HG03378 (cell line): ENCODE measurements around the gene FAF1.

Source experiments
- ATAC-seq: cut with Tn5 transposase; IDR thresholded peaks from one replicate; pipeline ENCODE4 v1.9.1; 2021; ENCODE audit warnings: mild to moderate bottlenecking, moderate library complexity; ENCODE audit not compliant: unreplicated experiment

Gene FAF1

DNA sequence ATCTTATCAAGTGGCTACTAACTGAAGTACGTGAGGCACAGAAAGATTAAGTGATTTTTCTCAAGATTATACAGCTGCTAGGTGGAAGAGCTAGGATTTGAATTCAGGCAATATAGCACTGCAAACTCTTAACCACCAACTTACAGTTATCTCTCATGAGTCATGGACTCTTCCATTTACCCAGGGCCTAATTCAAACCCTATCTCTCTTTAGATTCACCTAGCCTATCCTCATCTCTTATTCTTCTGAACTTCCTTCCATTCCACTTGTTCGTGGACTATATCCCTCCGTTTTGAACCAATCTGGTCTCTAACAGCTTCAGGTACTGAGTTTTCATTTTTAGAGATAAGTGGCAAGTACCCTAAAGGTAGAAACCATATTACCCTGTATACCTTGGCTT lies 444.0 kb downstream of the FAF1 start:
- no peak for ATAC-seq

DNA sequence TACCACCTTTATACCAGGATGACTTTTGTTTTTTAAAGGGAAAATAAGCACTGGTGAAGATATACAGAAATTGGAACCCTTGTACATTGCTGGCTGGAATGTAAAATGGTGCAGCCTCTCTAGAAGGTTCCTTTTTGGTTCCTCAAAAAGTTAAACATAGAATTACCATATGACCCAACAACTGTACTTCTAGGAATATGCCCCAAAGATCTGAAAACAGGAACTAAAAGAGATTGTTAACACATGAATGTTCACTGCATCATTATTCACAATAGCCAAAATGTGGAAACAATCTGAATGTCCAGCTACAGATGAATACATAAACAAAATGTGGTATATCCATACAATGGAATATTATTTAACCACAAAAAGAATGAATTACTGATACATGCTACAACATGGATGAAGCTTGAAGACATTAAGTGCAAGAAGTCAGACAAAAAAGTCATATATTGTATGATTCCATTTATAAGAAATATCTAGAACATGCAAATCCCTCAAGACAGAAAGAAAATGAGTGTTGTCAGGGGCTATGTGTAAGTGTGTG lies 452.0 kb downstream of the FAF1 start:
- ATAC-seq = no peak

DNA sequence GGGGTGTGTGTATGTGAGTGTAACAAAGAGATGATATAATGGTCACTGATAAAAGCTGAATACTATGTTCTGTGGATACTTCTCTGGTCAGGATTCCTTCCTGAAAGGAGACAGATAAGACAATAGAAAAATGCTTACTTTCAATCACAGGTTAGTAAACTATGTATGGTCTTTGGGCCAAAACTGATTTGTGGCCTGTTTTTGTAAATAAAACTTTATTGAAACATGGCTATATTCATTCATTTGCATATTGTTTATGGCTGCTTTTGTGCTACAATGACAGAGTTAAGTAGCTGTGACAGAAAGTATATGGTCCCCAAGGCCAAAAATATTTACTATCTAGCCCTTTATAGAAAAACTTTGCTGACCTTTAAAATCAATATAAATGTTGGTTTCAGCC lies 454.6 kb downstream of the FAF1 start:
- ATAC-seq = no peak

- ATAC-seq = no peak
Observed at GRCh38 chr1:50503515-50503914, 456.6 kb downstream of the FAF1 start.

- ATAC-seq = no peak
Observed at GRCh38 chr1:50502147-50502546, 457.9 kb downstream of the FAF1 start.

- no peak for ATAC-seq
Observed at GRCh38 chr1:50497007-50497406, 463.1 kb downstream of the FAF1 start.

- ATAC-seq = no peak
Observed at GRCh38 chr1:50493710-50494109, 466.4 kb downstream of the FAF1 start.

DNA sequence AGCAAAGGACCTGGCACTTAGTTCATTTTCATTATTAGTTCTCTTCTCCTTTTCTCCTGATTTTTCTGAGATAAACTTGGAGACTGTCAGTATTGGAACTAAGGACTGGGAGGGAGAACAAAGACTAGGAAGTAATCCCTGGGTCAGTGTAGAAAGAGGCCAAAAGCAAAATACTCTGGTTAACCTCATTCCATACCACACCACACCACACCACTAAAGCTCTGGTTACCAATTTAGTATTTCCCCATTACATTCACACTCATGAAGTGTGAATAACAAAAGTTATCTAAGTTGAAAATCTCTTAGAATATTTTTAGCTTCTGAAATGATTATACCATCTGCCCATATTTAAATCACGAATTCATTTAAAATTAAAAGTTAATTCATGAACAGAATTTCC lies 467.9 kb downstream of the FAF1 start:
- no peak for ATAC-seq

GRCh38 chr1:50491142-50491541 lies 468.9 kb downstream of the FAF1 start:
- no peak for ATAC-seq

- ATAC-seq = no peak
Observed at GRCh38 chr1:50490640-50491039, 469.4 kb downstream of the FAF1 start.

GRCh38 chr1:50488876-50489275 lies 471.2 kb downstream of the FAF1 start:
- ATAC-seq = no peak

GRCh38 chr1:50488356-50488755 lies 471.7 kb downstream of the FAF1 start:
- ATAC-seq = no peak

DNA sequence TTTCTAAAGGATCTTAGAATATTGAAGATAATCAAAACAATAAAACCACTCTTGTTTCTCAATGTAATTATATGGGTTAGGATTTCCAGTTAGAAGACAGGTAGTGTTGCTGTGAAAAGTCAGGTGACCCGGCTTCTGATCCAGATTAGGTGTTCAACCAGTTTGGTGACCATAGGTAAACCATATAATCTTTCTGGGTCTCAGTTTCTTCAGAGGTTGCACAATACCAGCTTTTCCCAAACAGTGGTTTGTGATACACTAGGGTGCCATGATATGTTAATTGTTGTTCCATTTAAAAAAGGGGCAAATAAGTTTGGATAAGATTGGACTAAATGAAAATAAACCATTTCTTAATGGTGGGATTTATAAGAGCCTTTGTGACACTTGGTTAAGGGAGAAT lies 472.3 kb downstream of the FAF1 start:
- ATAC-seq = no peak

DNA sequence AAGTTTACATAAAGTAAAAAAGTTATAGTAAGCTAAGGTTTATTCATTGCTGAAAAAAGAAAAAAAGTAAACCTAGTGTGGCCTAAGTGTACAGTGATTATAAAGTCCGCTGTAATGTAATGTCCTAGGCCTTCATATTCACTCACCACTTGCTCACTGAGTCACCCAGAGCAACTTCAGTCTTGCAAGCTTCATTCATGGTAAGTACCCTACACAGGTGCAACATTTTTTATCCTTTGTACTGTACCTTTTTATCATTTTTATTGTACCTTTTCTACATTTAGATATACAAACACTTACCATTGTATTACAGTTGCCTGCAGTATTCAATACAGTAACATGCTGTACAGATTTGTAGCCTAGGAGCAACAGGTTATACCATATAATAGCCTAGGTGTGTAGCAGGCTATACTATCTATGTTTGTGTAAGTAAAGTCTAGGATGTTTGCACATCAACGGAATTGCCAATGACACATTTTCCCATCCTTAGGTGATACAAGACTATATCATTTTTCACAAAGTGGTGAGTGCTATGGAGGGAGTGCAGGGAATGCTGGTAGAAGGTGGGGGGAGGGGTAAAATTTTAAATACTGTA lies 478.8 kb downstream of the FAF1 start:
- no peak for ATAC-seq

DNA sequence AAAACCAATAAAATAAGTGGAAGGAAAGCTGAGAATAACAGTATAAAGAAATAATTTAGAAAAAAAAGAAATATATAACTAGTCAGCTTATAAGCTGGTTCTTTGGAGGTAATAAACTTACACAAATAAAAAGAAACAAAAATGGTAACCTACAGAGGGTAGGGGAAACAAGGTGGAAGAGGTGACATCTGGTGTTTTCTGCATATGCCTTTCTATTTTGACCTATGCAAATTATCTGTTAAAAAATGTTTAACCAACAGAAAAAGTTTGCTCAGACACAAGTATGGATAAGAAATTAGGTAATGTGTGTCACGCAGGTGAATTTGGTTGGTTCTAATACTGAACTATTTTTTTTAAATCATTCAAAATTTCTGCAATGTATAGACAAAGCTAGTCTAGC lies 483.3 kb downstream of the FAF1 start:
- no peak for ATAC-seq

DNA sequence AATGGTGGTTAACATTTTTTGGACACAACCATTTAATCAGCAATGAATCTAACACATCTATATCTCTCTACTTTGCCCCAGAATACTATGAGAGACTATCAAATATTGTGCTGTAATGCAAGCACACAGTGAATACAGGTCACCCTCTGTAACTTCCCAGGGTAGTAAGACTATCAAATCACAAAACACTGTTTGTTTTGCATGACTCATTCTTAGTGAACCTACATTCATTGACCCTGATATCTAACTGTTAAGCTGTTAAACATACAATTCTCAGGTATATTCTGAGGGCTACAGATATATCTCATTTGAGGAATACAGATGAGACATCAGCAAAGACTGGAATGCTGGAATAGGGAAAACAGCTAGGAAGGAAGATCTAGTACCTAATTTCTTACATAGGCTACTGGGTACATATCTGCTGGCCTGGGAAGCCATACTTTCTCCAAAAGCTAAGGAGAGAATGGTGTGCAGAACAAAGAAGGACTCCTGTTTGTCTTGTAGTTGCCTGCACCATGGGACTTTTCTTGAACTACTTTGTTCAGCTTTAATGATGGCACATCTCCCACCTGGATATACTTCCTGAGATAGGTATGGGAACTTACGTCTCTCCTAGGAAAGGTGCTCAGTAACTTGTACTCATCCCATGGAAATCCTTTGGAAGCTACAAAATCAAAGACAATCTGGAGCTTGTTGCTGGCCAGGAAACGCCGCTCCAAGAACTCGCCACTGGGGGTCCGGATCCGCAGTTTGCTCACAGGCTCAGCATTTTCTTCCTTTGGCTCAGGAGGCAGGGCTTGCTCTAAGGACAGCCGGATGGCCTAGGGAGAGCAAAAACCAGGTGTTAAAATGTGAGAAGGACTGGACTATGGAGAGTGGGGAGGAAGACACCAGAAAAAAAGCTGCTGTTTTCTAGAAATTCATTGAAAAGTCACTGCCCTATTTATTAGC lies 484.9 kb downstream of the FAF1 start:
- no peak for ATAC-seq

DNA sequence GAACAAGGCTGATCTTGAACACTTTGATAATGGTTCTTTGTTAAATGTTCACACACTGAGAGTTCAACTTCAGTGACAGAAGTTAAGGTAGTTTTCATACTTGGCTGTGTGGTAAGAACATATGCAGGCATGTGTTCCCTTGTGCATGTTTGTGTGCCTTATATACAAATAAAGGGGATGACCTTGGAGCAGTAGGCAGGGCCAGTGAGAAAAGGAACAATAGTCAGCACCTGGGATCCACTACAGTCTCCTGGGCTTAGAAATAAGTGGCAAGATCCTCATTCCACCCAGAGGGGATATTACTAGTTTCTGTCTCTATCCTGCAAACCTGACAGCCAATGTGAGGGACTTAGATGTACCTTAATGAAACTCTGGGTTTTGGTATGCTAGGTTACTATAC lies 486.6 kb downstream of the FAF1 start:
- ATAC-seq = no peak

DNA sequence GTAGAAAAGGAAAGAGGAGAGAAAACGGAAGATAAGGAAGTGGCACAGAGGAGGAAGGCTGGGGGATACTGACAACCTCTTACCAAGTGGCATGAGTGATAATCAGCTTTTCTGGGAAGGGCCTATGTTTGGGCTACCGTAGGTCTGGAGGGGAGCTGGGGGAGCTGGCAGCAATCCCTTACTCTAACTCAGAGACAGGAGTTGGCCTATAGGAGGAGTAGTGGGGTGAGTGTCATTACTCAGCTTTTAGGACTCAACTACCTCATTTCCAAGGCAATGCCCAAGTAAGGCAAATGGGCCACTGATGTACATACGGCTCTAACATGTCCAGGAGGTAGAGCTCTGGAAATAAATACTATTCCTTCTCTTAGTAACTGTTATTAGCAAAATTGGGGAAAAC lies 488.1 kb downstream of the FAF1 start:
- no peak for ATAC-seq

GRCh38 chr1:50462964-50463363 lies 497.1 kb downstream of the FAF1 start:
- no peak for ATAC-seq

DNA sequence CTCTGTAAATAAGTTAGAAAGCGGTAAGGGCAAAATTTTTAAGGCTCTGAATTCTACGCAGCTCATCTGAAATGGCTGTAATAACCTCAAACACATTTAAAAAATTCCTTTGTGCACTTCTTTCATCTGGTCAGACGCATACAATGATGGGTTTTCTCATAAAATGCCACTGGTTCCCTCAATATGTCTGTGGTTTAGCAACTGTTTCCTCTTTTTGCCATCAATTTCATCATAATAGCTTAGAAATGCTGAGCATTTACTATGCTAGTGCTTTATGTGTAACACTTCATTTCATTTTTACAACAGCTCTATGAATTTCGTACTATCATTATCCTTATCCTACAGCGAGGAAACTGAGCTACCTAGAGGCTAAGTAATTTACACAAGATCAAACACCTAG lies 501.6 kb downstream of the FAF1 start:
- no peak for ATAC-seq

GRCh38 chr1:50454911-50455310 lies 505.2 kb downstream of the FAF1 start:
- no peak for ATAC-seq

DNA sequence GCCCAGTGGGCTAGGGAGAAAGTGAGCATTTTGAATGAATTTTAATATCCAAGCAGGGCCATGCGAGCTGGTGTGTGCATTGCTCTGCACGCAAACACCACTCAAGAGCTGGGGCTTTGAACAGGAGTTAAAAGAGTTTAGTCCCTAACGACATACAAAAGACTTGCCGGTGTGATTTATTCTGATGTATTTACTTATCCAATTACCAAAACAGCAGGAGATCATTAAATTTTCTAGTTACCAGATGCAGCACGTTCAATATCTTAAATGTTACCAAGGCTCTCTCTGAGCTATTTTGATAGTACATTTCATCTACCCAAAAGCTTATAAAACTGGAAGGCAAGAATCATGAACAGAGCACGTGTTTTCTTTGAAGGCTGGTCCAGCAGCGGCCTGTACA lies 506.8 kb downstream of the FAF1 start:
- ATAC-seq = no peak
